ENCODE results near the gene ENDOV. TPM values are rescaled to one million over a fixed set of nuclear protein-coding genes. Genes with fewer than 3 reads are reported as not detected.

ENDOV gene
- total RNA-seq, 1 experiment from 2014 or later: 33.2 TPM

DNA sequence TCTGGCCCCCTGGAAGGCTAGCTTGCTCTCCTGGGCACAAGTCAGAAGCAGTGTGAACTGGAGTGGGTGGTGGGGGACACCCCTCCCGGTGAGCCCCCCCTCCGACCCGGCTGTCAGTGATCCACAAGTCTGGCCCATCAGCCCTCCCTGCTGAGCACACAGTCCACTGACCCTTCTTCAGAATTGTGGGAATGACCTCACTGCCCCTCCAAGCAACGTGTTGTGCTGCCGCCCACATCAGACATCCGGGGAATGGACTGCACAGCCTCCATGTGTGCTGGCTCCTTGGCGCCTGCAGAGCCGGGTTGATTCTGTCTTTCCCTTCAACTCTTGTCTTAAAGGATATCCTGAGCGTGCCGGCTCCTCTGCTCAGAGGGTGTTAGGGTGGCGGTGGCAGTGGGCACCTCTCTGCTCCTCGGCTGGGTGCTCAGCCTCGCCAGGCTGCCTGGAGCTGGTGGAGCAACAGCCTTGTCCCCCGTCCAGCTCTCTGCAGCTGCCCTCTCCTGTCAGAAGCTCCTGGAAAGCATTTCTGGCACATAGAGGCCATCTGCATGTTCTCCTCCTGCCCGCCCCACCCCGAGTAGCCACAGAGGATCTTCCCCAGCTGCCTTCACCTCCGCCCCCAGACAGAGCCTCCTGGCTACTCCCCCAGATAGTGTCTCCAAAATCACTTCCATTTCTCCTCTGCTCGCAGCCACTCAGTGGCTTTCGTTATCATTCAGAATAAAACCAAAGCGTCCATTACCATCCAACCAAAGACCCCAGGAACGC is 41.7 kb downstream of the ENDOV start:
- CTCF ChIA-PET: interaction anchor here (1.0 to 2.1 kb wide), 2 partner anchors 10 to 30 kb away, joined by 3 to 7 read pairs; no protein-coding TSS in a partner anchor
- Mint-ChIP-seq H3K36me3 (ENCODE audit: insufficient read depth, unreplicated experiment) (peaks cover 24% of the 10 kb centered on the region), H3K4me3 (ENCODE audit: low read depth, unreplicated experiment) (no peak overlapping the region), H3K27ac (ENCODE audit: unreplicated experiment) (no peak overlapping the region), H3K9me3 (ENCODE audit: low read depth, unreplicated experiment) (no peaks in the 10 kb centered on the region), H3K27me3 (ENCODE audit: unreplicated experiment) (peaks cover 38% of the 10 kb centered on the region), H3K4me1 (ENCODE audit: low read depth, unreplicated experiment) (peaks cover 11% of the 10 kb centered on the region)
- DNase-seq: no peak
- TF ChIP-seq, protein P1, sequence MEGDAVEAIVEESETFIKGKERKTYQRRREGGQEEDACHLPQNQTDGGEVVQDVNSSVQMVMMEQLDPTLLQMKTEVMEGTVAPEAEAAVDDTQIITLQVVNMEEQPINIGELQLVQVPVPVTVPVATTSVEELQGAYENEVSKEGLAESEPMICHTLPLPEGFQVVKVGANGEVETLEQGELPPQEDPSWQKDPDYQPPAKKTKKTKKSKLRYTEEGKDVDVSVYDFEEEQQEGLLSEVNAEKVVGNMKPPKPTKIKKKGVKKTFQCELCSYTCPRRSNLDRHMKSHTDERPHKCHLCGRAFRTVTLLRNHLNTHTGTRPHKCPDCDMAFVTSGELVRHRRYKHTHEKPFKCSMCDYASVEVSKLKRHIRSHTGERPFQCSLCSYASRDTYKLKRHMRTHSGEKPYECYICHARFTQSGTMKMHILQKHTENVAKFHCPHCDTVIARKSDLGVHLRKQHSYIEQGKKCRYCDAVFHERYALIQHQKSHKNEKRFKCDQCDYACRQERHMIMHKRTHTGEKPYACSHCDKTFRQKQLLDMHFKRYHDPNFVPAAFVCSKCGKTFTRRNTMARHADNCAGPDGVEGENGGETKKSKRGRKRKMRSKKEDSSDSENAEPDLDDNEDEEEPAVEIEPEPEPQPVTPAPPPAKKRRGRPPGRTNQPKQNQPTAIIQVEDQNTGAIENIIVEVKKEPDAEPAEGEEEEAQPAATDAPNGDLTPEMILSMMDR (IDR thresholded peaks at IDR 0.05; ENCODE audit: unreplicated experiment): no peak
- intact Hi-C loops (cut with micrococcal nuclease; ENCODE audit: unreplicated experiment): no loop called here
- no TSS peak for BruUV-seq (replicated peaks)

DNA sequence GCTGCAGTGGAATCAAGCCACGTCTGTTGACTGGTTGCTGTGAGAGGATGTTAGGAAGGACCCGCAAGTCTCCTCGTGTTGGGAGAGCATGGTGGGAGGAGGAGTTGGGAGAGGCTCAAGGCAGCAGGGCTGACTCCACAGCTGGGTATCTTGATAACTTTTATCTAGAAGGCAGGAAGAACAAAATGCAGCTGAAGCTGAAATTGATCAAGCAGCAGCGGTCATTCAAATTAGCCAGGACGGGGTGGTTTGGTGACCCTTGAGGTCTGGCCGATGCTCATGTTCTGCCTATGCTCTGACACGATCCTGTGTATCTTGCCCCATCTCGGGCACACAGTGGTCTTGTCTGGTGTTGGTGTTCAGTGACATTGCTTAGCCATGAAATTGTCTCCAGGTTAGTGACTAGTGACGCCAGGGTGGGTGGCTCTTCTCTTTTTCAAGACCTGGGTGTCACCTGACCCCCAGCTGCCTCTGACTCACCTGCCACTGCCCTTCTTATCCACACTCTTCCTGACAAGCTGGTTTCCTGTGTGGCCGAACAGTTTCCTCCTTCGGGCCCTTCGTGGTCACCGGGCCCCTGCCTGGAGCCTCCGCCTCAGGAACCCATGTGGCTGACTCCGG is 42.4 kb downstream of the ENDOV start:
- Mint-ChIP-seq H3K9me3 (ENCODE audit: low read depth, unreplicated experiment) (no peaks in the 10 kb centered on the region), H3K27me3 (ENCODE audit: unreplicated experiment) (peaks cover 45% of the 10 kb centered on the region), H3K36me3 (ENCODE audit: insufficient read depth, unreplicated experiment) (peaks cover 24% of the 10 kb centered on the region), H3K4me3 (ENCODE audit: low read depth, unreplicated experiment) (no peak overlapping the region), H3K27ac (ENCODE audit: unreplicated experiment) (peak overlapping the region; percentile 17), H3K4me1 (ENCODE audit: low read depth, unreplicated experiment) (peaks cover 11% of the 10 kb centered on the region)
- CTCF ChIA-PET: no interaction called here
- intact Hi-C loops (cut with micrococcal nuclease; ENCODE audit: unreplicated experiment): no loop called here
- no TSS peak for BruUV-seq (replicated peaks)
- TF ChIP-seq, protein P1 (IDR thresholded peaks at IDR 0.05; ENCODE audit: unreplicated experiment): no peak
- DNase-seq: peak; percentile 42

DNA sequence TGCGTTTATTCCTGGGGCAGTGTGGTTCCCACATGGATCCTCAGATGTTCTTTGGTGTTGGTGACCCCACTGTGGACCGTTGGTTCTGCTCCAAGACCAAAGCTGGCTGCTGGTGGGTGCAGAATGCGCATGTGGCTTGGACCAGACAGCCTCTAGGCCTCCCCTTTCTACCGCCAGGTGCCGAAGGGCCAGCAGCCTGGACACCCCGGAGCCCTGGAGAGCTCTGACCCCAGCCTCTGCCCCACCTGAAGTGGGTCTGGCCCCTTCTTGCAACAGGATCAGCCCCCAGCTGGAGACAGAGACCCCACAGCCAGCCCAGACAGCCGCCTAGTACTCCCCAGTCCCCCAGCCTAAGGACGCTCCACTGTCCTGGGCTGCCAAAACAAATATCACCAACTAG is 43.0 kb downstream of the ENDOV start:
- TF ChIP-seq, protein P1 (IDR thresholded peaks at IDR 0.05; ENCODE audit: unreplicated experiment): no peak
- DNase-seq: no peak
- H3K4me3 Mint-ChIP-seq (ENCODE audit: low read depth, unreplicated experiment): no peak overlapping the region
- intact Hi-C loops (cut with micrococcal nuclease; ENCODE audit: unreplicated experiment): no loop called here
- peaks cover 11% of the 10 kb centered on the region for H3K4me1 Mint-ChIP-seq (ENCODE audit: low read depth, unreplicated experiment)
- H3K27ac Mint-ChIP-seq (ENCODE audit: unreplicated experiment): no peak overlapping the region
- BruUV-seq (replicated peaks): no TSS peak
- H3K27me3 Mint-ChIP-seq (ENCODE audit: unreplicated experiment): peaks cover 47% of the 10 kb centered on the region
- H3K9me3 Mint-ChIP-seq (ENCODE audit: low read depth, unreplicated experiment): no peaks in the 10 kb centered on the region
- CTCF ChIA-PET: no interaction called here
- H3K36me3 Mint-ChIP-seq (ENCODE audit: insufficient read depth, unreplicated experiment): peaks cover 24% of the 10 kb centered on the region

DNA sequence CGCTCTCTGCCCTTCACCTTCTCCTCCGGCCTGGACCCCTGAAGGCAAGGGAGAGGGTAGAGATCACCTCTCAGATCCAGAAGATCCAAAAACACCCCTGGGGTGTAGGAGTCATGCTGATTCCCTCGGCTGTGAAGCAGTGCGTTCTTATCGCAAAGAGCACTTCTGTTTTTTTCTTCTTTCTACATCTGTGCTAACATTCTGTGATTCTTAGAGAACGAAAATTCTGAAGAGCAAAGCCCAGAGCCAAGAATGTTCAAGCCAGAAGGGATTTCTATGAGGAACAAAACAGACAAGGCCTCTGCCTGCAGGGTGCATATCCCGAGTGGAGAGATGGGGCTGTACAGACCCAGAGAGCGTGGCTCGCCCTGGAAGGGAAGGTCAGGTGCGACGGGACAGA is 44.3 kb downstream of the ENDOV start:
- no TSS peak for BruUV-seq (replicated peaks)
- intact Hi-C loops (cut with micrococcal nuclease; ENCODE audit: unreplicated experiment): no loop called here
- Mint-ChIP-seq H3K27ac (ENCODE audit: unreplicated experiment) (no peak overlapping the region), H3K4me3 (ENCODE audit: low read depth, unreplicated experiment) (no peak overlapping the region), H3K27me3 (ENCODE audit: unreplicated experiment) (peaks cover 47% of the 10 kb centered on the region), H3K9me3 (ENCODE audit: low read depth, unreplicated experiment) (no peaks in the 10 kb centered on the region), H3K4me1 (ENCODE audit: low read depth, unreplicated experiment) (peaks cover 11% of the 10 kb centered on the region), H3K36me3 (ENCODE audit: insufficient read depth, unreplicated experiment) (peaks cover 11% of the 10 kb centered on the region)
- TF ChIP-seq, protein P1 (IDR thresholded peaks at IDR 0.05; ENCODE audit: unreplicated experiment): no peak
- CTCF ChIA-PET: no interaction called here
- no peak for DNase-seq
